ENCODE data around the gene PKD2.
"Not testable (repeated sequence)": the region's sequence is repeated elsewhere in the genome, so short reads cannot be mapped to it uniquely, and the experiment has no call there.

Gene PKD2

DNA sequence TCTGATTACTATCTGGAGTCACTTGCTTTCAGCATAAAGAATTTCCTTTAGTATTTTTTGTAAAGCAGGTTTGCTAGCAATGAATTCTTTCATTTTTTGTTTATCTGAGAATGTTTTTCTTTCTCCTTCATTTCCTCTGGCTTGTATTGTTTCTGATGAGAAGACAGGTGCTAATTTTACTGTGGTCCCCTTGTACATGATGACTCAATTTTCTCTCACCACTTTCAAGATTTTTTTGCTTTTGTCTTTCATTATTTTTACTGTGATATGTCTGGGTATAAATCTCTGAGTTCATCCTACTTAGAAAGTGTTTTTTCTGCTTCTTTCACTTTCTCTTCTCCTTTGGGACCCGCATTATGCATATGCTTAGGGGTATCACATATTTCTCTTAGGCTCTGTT lies 62.6 kb downstream of the PKD2 start:
- no peak for DNase-seq (ENCODE audit: low spot score)

GRCh38 chr4:88075336-88075735 lies 67.9 kb downstream of the PKD2 start:
- DNase-seq (ENCODE audit: low spot score) = no peak

DNA sequence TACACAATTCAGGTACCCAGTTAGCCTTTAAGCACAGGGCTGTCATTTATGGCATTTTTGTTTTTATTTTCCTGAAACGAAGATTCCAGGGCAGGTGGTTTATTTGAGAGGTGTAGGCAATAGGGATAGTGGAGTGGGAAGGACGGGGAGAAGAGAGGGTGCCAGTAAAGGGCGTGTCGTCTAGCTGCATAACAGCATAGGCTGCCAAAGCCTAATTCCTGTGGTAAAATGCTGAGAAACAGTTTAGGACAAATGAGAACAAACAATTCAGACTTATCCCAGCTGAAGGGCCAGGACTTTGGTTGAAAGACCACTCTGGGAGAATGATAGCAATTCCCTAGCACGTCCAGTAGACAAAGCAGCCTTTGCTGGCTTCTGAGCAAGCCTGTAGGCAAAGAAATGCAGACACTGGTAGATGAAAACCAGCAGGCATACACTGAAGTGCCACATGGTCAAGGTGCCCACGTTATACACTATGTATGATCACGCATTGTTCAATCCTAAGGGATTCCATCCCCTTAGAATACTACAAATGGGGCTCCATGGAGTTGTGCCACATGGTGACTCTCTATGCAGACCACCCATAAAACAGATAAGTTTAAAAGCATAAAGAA lies 70.6 kb downstream of the PKD2 start:
- DNase-seq (ENCODE audit: low spot score) = no peak

DNA sequence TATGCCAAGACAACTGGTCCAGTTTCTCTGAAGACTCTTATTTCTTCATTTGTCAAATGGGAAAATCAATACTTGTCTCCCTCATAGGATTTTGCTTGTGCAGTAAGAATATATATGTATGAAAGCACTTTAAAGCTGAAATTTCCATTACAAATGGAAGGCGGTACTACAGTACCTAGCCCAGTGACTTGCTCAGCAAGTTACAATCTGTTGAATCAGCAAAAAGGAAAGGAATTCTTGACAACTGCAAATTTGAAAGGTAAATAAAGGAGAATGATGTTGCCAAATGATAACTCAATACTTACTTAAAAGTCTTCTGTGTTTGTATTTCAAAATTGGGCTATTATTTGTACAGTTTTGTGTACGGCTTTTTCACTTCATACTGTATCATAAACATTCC lies 71.1 kb downstream of the PKD2 start:
- no peak for DNase-seq (ENCODE audit: low spot score)

DNA sequence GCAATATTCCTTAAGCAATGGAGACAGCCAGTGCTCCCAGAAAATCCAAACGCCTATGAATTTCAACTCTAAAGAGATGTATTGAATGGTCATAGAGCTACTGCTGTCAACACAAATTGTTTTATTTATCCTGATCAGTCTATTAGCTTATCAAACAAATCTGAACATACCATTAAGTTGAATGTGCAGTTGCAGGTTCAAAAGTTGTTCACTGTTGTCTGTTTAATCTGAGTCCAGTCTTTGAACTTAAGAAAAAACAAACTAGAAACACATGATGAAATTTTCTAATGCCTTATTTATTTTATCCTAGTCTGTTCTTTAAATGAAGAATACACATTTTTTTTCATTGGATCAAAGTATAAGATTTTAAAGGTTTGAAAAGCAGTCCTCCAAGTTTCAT lies 73.2 kb downstream of the PKD2 start:
- no peak for DNase-seq (ENCODE audit: low spot score)

DNA sequence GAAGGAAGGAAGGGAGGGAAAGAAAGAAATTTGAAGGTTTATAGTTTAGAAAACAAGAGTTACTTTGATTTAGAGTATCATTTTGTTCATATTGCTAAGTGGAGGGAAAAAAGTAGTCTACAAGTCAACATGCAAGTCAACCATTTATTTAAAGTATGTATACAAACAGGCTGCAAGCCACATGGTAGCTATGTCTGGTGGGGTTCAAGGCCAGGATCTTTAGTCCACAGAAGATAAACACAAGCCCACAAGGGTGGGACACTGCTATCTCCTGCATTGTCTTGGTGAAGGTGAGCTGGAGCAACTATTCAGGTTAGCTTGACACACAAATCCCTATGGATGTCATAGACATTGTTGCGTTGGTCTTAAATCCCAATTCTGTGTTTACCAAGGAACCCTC lies 79.6 kb downstream of the PKD2 start:
- no peak for DNase-seq (ENCODE audit: low spot score)

DNA sequence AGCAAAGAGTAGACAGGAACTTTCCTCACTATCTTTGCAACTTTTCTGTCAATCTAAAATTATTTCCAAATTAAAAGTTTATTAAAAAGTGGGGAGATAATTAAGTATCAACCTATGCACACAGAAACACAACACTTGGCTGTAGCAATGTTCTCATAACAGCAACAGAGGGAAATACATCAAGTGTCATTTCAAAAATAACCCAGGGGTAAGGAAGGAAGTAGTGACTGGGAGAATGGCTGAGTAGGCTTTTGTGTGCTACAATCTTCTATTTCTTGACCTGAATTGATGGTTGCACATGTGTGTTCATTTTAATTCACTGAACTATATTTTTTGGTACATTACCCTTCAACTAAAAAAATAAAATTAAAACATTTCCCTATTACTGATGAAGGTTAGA lies 83.5 kb downstream of the PKD2 start:
- no peak for DNase-seq (ENCODE audit: low spot score)

- DNase-seq (ENCODE audit: low spot score) = no peak
Observed at GRCh38 chr4:88091378-88091777, 83.9 kb downstream of the PKD2 start.

- no peak for DNase-seq (ENCODE audit: low spot score)
Observed at GRCh38 chr4:88093874-88094273, 86.4 kb downstream of the PKD2 start.

DNA sequence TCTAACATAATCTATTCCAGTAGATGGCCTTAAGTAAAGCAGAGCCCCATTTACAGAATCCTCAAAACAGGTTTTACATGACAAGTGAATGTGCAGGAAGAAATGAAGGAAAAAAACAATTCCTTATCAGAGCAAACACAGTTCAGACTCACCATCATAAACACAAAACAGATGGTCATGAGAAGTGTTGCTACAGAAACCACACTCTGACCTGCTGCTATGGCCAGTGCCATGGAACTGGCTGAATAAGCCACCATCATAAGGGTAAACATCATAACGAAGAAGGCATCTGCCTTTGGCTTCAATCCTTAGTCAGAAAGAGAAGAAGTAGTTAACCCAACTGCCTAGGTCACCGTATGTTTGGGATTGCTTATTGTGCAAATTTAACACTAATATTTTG lies 89.9 kb downstream of the PKD2 start:
- no peak for DNase-seq (ENCODE audit: low spot score)

DNA sequence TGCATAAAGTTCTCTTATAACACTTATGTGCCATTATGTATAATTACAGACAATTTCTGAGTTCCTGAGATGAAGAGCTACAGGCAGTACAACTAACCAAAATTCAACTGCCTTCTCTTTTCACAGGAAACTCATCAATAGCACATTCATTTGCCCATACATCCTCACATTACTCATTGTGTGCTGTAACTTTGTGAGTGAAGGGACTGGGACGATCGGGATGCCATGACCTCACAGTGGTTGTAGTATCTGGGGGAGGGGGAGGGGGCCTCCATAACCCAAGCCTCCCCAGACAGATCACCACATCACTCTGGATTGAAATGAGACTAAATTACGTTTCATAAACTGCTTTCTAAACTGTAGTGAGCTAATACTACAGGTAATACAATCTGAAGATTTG lies 90.3 kb downstream of the PKD2 start:
- DNase-seq (ENCODE audit: low spot score) = no peak

- no peak for DNase-seq (ENCODE audit: low spot score)
Observed at GRCh38 chr4:88098993-88099752, 91.7 kb downstream of the PKD2 start.

DNA sequence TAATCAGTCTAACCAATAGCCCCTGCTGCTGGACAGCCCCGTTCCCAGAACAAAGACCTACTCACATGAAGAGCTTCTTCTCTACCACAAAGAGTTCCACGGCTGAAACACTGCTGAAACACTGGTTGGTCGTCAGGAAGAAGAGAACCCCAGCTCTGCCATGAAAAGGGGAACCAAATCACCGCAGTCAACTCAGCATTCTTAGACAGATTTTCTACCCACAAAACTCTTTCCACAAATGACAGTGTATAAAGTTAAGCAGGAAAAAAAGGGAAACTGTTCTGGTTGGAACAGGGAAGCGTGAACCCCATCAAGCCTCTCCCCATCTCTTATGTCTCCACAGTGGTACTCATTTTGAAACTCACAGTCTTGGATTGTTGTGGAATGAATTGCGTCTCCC lies 93.7 kb downstream of the PKD2 start:
- no peak for DNase-seq (ENCODE audit: low spot score)

GRCh38 chr4:88102026-88102425 lies 94.6 kb downstream of the PKD2 start:
- DNase-seq (ENCODE audit: low spot score) = no peak

DNA sequence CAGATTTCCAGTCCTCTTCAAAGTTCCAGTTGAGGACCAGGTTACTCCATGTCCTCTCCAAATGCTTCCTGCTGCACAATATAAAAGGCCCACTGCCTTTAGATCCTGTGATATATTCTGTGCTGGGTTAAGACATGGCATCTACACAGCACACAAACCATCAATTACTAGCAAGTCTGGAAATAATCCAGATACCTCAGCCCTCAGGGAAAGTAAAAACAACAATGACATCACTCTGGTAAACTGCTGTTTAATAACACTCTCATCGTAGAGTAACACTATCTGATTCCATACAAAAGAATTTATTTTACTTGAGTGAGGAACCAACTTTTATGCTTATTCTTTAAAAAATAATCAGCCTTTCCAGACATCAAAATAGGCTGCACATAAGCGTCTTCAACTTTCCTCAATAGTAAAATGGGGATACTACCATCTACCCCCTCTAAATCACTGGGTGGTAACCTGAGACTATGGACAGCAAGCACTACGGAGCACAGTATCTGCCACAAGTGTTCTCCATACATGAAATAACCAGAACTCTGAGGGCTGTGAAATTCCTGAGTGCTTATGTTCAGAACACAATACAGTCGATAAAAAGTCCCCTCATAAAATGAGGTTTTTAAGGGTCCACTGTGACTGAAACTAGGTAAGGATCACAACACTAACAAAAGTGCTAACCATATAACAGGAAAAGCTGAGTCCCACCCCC lies 97.6 kb downstream of the PKD2 start:
- DNase-seq (ENCODE audit: low spot score) = no peak

GRCh38 chr4:88106205-88106604 lies 98.8 kb downstream of the PKD2 start:
- no peak for DNase-seq (ENCODE audit: low spot score)

DNA sequence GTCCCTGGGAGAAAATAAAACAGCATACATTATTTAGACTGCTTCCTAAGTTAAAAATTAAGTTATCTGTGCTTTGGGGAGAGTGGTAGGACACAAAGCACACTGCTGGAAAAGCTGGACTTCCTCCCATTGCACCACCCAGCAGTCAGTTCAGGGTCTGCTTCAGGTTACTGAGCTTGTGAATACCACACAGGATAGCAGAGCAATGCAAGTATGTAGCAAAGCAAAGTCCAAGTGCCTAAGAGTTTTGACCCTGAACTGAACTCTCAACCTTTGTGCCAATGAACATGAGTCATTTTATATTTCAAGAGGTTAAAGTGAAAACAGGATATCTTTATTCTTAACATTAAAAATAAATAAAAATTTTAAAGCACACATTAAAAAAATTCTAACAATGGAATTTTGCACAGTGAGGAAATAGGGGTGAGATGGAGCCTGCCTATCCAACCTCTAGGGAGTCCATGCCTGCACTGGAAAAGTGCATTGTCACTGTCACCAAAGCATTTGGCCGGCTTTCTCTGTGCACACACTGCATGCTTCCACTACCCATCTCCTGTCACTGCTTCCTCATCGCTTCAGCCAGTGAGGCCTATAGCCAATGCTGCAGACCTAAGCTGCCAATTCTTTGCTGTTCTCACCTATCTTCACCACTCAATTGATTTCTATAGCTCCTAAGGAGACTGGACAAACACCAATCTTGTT lies 100.1 kb downstream of the PKD2 start:
- no peak for DNase-seq (ENCODE audit: low spot score)

- not testable (repeated sequence) for DNase-seq (ENCODE audit: low spot score)
Observed at GRCh38 chr4:88108108-88108465, 100.7 kb downstream of the PKD2 start.

- no peak for DNase-seq (ENCODE audit: low spot score)
Observed at GRCh38 chr4:88108747-88109122, 101.3 kb downstream of the PKD2 start.

- no peak for DNase-seq (ENCODE audit: low spot score)
Observed at GRCh38 chr4:88109123-88109881, 101.9 kb downstream of the PKD2 start.

DNA sequence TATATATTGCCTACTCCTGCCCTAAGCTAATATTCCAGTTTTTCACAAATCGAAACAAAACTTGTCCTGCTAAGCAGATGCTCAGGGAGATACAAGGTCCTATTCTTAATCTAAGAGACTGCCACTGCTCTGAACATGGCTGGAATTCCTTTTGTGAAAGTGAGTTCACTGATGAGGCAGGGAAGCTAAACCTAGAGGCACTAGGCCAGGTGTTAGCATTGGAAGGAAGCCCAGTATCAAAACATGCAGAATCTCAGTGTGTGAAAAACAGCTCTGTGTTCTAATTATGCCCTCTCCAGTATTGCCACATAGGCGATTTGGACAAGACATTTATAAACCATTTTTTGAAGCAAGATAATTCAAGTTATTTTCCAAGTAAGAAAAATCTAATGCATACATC lies 103.4 kb downstream of the PKD2 start:
- DNase-seq (ENCODE audit: low spot score) = no peak

- no peak for DNase-seq (ENCODE audit: low spot score)
Observed at GRCh38 chr4:88112856-88113255, 105.4 kb downstream of the PKD2 start.
